Fibroblast of lung (primary cell): Measurements from ENCODE around the gene CRYBA4.

Experiments used
- CTCF ChIP-seq, 2 donors: IDR thresholded peaks in 1 of 2; conservative IDR thresholded peaks in 1 of 2; 1 replicate in 1 of 2; 2 replicates in 1 of 2; pipeline ENCODE4 v1.5.1; 2011 to 2012; ENCODE audit warnings: low read length in 2 of 2, control low read depth in 1 of 2, inconsistent platforms in 1 of 2, low read depth in 1 of 2, mild to moderate bottlenecking in 1 of 2
- EZH2 ChIP-seq: IDR thresholded peaks from 2 replicates; pipeline ENCODE4 v1.5.1; 2012; ENCODE audit warnings: low read length, control low read depth, mild to moderate bottlenecking; ENCODE audit errors: missing control alignments

GRCh38 chr22:26608129-26608528 lies 13.6 kb upstream of the CRYBA4 start:
- TF ChIP-seq CTCF (conservative IDR thresholded peaks at IDR 0.05 in 1 of 2, IDR thresholded peaks at IDR 0.05 in 1 of 2; ENCODE audit: low read depth in 1 of 2, low read length in 2 of 2) (no peak), EZH2 (no peak)
